CD14-positive monocyte (primary cell): ENCODE results near the gene PRKAB1. TPM values are rescaled to one million over a fixed set of nuclear protein-coding genes. Genes with fewer than 3 reads are reported as not detected.

Experiments
- DNase-seq, 3 donors: peaks; one replicate each; pipeline ENCODE4 v3.0.0-alpha.2; 2011 to 2022
- H2AFZ ChIP-seq: 2 replicates; pipeline ENCODE4 v1.6.0; 2012; ENCODE audit warnings: mild to moderate bottlenecking, low read depth, low read length, inconsistent platforms; ENCODE audit not compliant: insufficient read depth, poor library complexity, severe bottlenecking
- H3K27ac ChIP-seq, 2 donors: 1 replicate in 1 of 2; 2 replicates in 1 of 2; pipeline ENCODE4 v1.5.1; 2012 to 2013; ENCODE audit warnings: low read length in 2 of 2, control low read depth in 1 of 2, inconsistent platforms in 1 of 2, low read depth in 1 of 2, mild to moderate bottlenecking in 1 of 2
- H3K27me3 ChIP-seq, 2 donors: one replicate each; pipeline versions ENCODE4 v1.6.0 to v1.6.1; 2011 to 2013; ENCODE audit warnings: low read length in 2 of 2; ENCODE audit not compliant: control insufficient read depth in 2 of 2, insufficient read depth in 2 of 2
- H3K36me3 ChIP-seq, 2 donors: replicated peaks in 1 of 2; 1 replicate in 1 of 2; 2 replicates in 1 of 2; pipeline versions ENCODE4 v1.5.1 to v1.6.1; 2012 to 2013; ENCODE audit warnings: low read length in 2 of 2, control low read depth in 1 of 2, inconsistent platforms in 1 of 2, mild to moderate bottlenecking in 1 of 2; ENCODE audit not compliant: insufficient read depth in 2 of 2, control insufficient read depth in 1 of 2
- H3K4me1 ChIP-seq, 2 donors: 1 replicate in 1 of 2; 2 replicates in 1 of 2; pipeline versions ENCODE4 v1.5.1 to v1.6.1; 2012 to 2013; ENCODE audit warnings: low read length in 2 of 2, control low read depth in 1 of 2, inconsistent platforms in 1 of 2, mild to moderate bottlenecking in 1 of 2, moderate library complexity in 1 of 2; ENCODE audit not compliant: insufficient read depth in 2 of 2, control insufficient read depth in 1 of 2
- H3K4me2 ChIP-seq: replicated peaks from 2 replicates; pipeline ENCODE3; 2012; ENCODE audit warnings: low read length, moderate library complexity, mild to moderate bottlenecking; ENCODE audit not compliant: poor library complexity, severe bottlenecking; ENCODE audit errors: extremely low read depth
- H3K4me3 ChIP-seq, 3 experiments: fragments of 200-600 bp in 1 of 3; sonication (generic) in 1 of 3; replicated peaks in 1 of 3; 1 replicate in 2 of 3; 2 replicates in 1 of 3; pipeline ENCODE4 v1.5.1; 2011 to 2013; ENCODE audit warnings: low read length in 3 of 3, mild to moderate bottlenecking in 3 of 3, control low read depth in 2 of 3, low read depth in 2 of 3, inconsistent platforms in 1 of 3, moderate library complexity in 1 of 3
- H3K79me2 ChIP-seq: 2 replicates; pipeline ENCODE4 v1.6.0; 2012; ENCODE audit warnings: mild to moderate bottlenecking, control low read depth, inconsistent platforms, low read length, moderate library complexity; ENCODE audit not compliant: insufficient read depth
- H3K9ac ChIP-seq: 2 replicates; pipeline ENCODE4 v1.6.0; 2017; ENCODE audit warnings: low read length, mild to moderate bottlenecking; ENCODE audit not compliant: insufficient read depth, poor library complexity, severe bottlenecking
- H3K9me3 ChIP-seq, 2 donors: replicated peaks in 1 of 2; 1 replicate in 1 of 2; 2 replicates in 1 of 2; pipeline versions ENCODE4 v1.5.1 to v1.6.1; 2012 to 2013; ENCODE audit warnings: low read length in 2 of 2, control low read depth in 1 of 2; ENCODE audit not compliant: control insufficient read depth in 1 of 2, insufficient read depth in 1 of 2
- H4K20me1 ChIP-seq: 2 replicates; pipeline ENCODE4 v1.6.0; 2012; ENCODE audit warnings: mild to moderate bottlenecking, low read length, control low read depth, moderate library complexity; ENCODE audit not compliant: insufficient read depth
- H3K27ac Mint-ChIP-seq, 7 donors: one replicate each; pipeline ENCODE4 v1.8.0; 2020; ENCODE audit warnings: mild to moderate bottlenecking in 7 of 7, mixed read lengths in 7 of 7, moderate library complexity in 6 of 7, inconsistent platforms in 2 of 7
- H3K27me3 Mint-ChIP-seq, 3 donors: one replicate each; pipeline ENCODE4 v1.8.0; 2021 to 2022; ENCODE audit warnings: low read depth in 3 of 3, mild to moderate bottlenecking in 3 of 3, mixed read lengths in 3 of 3, moderate library complexity in 3 of 3, inconsistent platforms in 1 of 3
- H3K36me3 Mint-ChIP-seq, 2 donors: one replicate each; pipeline ENCODE4 v1.8.0; 2020; ENCODE audit warnings: mixed read lengths in 2 of 2, inconsistent platforms in 1 of 2, mild to moderate bottlenecking in 1 of 2
- H3K4me1 Mint-ChIP-seq: one replicate; pipeline ENCODE4 v1.8.0; 2020; ENCODE audit warnings: mild to moderate bottlenecking, mixed read lengths
- H3K4me3 Mint-ChIP-seq, 2 donors: one replicate each; pipeline ENCODE4 v1.8.0; 2020; ENCODE audit warnings: mild to moderate bottlenecking in 2 of 2, mixed read lengths in 2 of 2, moderate library complexity in 1 of 2
- H3K9me3 Mint-ChIP-seq, 7 donors: one replicate each; pipeline ENCODE4 v1.8.0; 2020 to 2022; ENCODE audit warnings: mixed read lengths in 7 of 7, mild to moderate bottlenecking in 6 of 7, moderate library complexity in 6 of 7, inconsistent platforms in 2 of 7
- WGBS: methylation state at CpG from one replicate; pipeline ENCODE4 v1.1.5; 2013; ENCODE audit warnings: missing lambda C conversion rate; ENCODE audit not compliant: insufficient coverage; 5-methylcytosine and 5-hydroxymethylcytosine counted together
- intact Hi-C, 2 donors: fragments of 100-400 bp; cut with micrococcal nuclease; formaldehyde crosslinking; loops; one replicate each; pipeline versions ENCODE4 v1.15.0 to v1.15.1; 2023
- polyA plus RNA-seq, 3 donors: library from polyadenylated mRNA; depleted of rRNA in 1 of 3; unstranded in 2 of 3; stranded (reverse) in 1 of 3; fragments of 300-500 nt in 2 of 3; fragments of >200 nt in 1 of 3; fragmentation: Illumina TruSeq in 2 of 3; gene quantifications; 1 replicate in 2 of 3; 2 replicates in 1 of 3; pipeline ENCODE4 v1.2.3, GENCODE V29; 2012 to 2021
- TF ChIP-seq, protein P1 (sequence below): fragments of 200-600 bp; IDR thresholded peaks from one replicate; pipeline ENCODE4 v1.8.0; 2022; ENCODE audit warnings: antibody characterized with exemption, mild to moderate bottlenecking

The PRKAB1 gene
- polyA plus RNA-seq, 3 donors = 20.5 to 35.9 (median 23.0) TPM

GRCh38 chr12:119693511-119693910, 25.6 kb downstream of the PRKAB1 start:
- Histone ChIP-seq H3K9me3 (no peaks in the 10 kb centered on the region), H3K9ac (no peak overlapping the region), H3K4me2 (no peak overlapping the region), H3K4me1 (no peaks in the 10 kb centered on the region), H4K20me1 (no peaks in the 10 kb centered on the region), H2AFZ (no peak overlapping the region), H3K36me3 (peaks cover 12 to 80% of the 10 kb centered on the region in 2 donors), H3K4me3 (no peak overlapping the region), H3K27me3 (no peaks in the 10 kb centered on the region), H3K27ac (no peak overlapping the region), H3K79me2 (no peaks in the 10 kb centered on the region)
- no peaks in the 10 kb centered on the region for H3K9me3 Mint-ChIP-seq
- WGBS = no CpG with 5 or more reads among the region's 1 CpG
- H3K27ac Mint-ChIP-seq = peak overlapping the region in 1 of 7 donors; percentile 26
- no peaks in the 10 kb centered on the region for H3K27me3 Mint-ChIP-seq
- peaks cover 33 to 72% of the 10 kb centered on the region in 2 donors for H3K36me3 Mint-ChIP-seq
- TF ChIP-seq, protein P1, sequence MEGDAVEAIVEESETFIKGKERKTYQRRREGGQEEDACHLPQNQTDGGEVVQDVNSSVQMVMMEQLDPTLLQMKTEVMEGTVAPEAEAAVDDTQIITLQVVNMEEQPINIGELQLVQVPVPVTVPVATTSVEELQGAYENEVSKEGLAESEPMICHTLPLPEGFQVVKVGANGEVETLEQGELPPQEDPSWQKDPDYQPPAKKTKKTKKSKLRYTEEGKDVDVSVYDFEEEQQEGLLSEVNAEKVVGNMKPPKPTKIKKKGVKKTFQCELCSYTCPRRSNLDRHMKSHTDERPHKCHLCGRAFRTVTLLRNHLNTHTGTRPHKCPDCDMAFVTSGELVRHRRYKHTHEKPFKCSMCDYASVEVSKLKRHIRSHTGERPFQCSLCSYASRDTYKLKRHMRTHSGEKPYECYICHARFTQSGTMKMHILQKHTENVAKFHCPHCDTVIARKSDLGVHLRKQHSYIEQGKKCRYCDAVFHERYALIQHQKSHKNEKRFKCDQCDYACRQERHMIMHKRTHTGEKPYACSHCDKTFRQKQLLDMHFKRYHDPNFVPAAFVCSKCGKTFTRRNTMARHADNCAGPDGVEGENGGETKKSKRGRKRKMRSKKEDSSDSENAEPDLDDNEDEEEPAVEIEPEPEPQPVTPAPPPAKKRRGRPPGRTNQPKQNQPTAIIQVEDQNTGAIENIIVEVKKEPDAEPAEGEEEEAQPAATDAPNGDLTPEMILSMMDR = no peak
- peaks cover 5% of the 10 kb centered on the region for H3K4me1 Mint-ChIP-seq
- no peak overlapping the region for H3K4me3 Mint-ChIP-seq
- DNase-seq = no peak
- intact Hi-C loops = no loop called here

DNA sequence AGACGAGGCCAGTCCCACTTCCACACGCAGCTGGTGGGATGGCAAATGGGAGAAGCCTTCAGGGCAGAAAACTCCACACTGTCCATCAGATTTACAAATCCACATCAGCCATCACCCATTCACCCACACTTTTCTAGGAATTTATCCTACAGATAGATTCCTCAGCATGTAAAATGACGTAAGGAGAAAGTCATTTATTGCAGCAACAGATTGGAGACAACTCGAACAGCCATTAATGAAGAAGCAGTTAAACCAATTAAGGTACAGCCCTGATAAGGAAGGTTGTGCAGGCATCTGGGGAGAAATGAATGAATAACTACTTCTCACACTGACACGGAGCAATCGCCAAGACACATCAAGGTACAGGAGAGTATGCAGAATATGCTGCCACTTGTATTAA, 26.2 kb downstream of the PRKAB1 start:
- H3K9ac ChIP-seq = no peak overlapping the region
- peaks cover 36 to 69% of the 10 kb centered on the region in 2 donors for H3K36me3 Mint-ChIP-seq
- intact Hi-C loops = no loop called here
- H3K4me3 Mint-ChIP-seq = no peak overlapping the region
- H3K27me3 Mint-ChIP-seq = no peaks in the 10 kb centered on the region
- H3K79me2 ChIP-seq = no peaks in the 10 kb centered on the region
- H3K4me3 ChIP-seq = no peak overlapping the region
- DNase-seq = no peak
- H3K27me3 ChIP-seq = no peaks in the 10 kb centered on the region
- WGBS = 100% methylated on average over 1 of the region's 6 CpGs
- H3K4me1 ChIP-seq = no peaks in the 10 kb centered on the region
- H3K36me3 ChIP-seq = peaks cover 15 to 80% of the 10 kb centered on the region in 2 donors
- no peaks in the 10 kb centered on the region for H4K20me1 ChIP-seq
- peaks cover 5% of the 10 kb centered on the region for H3K4me1 Mint-ChIP-seq
- H3K4me2 ChIP-seq = no peak overlapping the region
- no peaks in the 10 kb centered on the region for H3K9me3 Mint-ChIP-seq
- H3K27ac ChIP-seq = no peak overlapping the region
- H3K9me3 ChIP-seq = no peaks in the 10 kb centered on the region
- H3K27ac Mint-ChIP-seq = peak overlapping the region in 1 of 7 donors; percentile 6
- no peak overlapping the region for H2AFZ ChIP-seq
- TF ChIP-seq, protein P1 = no peak
